SK-N-SH (cell line): ENCODE results near the gene MICAL1. TPM values are rescaled to one million over a fixed set of nuclear protein-coding genes. Genes with fewer than 3 reads are reported as not detected.

ENCODE experiments used
- CTCF ChIA-PET: fragments of 300-600, 350-600 bp; formaldehyde crosslinking; extraction: SDS; loops from one replicate; lab custom pipeline; 2021; lab: Yijun Ruan, JAX
- POLR2A ChIA-PET: fragments of 350-600 bp; sonication (Branson Sonifier 250); formaldehyde crosslinking; extraction: SDS; loops from one replicate; lab custom pipeline; 2020; ENCODE audit warnings: antibody characterized with exemption, inconsistent platforms; lab: Yijun Ruan, JAX
- DNase-seq: peaks from one replicate; pipeline ENCODE4 v3.0.0; 2012
- H2AFZ ChIP-seq: fragments of 200-600 bp; sonication (generic); 2 replicates; pipeline ENCODE4 v1.8.1; 2016; ENCODE audit warnings: antibody characterized with exemption, mild to moderate bottlenecking, low read depth
- H3F3A ChIP-seq: fragments of 200-600 bp; sonication (generic); replicated peaks from 2 replicates; pipeline ENCODE3; 2016; ENCODE audit warnings: antibody characterized with exemption, mild to moderate bottlenecking; ENCODE audit not compliant: insufficient read depth
- H3K27ac ChIP-seq, 2 experiments: fragments of 200-500 bp in 1 of 2; fragments of 200-600 bp in 1 of 2; sonication (Bioruptor generic) in 1 of 2; sonication (generic), shearing (Covaris generic) in 1 of 2; 2 replicates each; pipeline versions ENCODE4 v1.5.1 to v1.6.1; 2014 to 2016; ENCODE audit warnings: low read depth in 2 of 2, inconsistent platforms in 1 of 2, low read length in 1 of 2, mild to moderate bottlenecking in 1 of 2, mixed read lengths in 1 of 2
- H3K27me3 ChIP-seq: fragments of 200-600 bp; sonication (generic), shearing (Covaris generic); 2 replicates; pipeline ENCODE4 v1.6.1; 2016; ENCODE audit warnings: mixed run types; ENCODE audit not compliant: insufficient read depth
- H3K36me3 ChIP-seq, 2 experiments: fragments of 200-500 bp in 1 of 2; fragments of 200-600 bp in 1 of 2; sonication (Bioruptor generic) in 1 of 2; sonication (generic) in 1 of 2; replicated peaks in 1 of 2; 2 replicates each; pipeline versions ENCODE3 to v1.5.1; 2014 to 2016; ENCODE audit warnings: low read length in 1 of 2, mild to moderate bottlenecking in 1 of 2; ENCODE audit not compliant: insufficient read depth in 2 of 2, control insufficient read depth in 1 of 2
- H3K4me1 ChIP-seq, 2 experiments: fragments of 200-500 bp in 1 of 2; fragments of 200-600 bp in 1 of 2; sonication (Bioruptor generic) in 1 of 2; sonication (generic), shearing (Covaris generic) in 1 of 2; 2 replicates each; pipeline versions ENCODE4 v1.5.1 to v1.6.1; 2014 to 2016; ENCODE audit warnings: low read depth in 1 of 2, low read length in 1 of 2, mixed run types in 1 of 2; ENCODE audit not compliant: insufficient read depth in 2 of 2, control insufficient read depth in 1 of 2
- H3K4me2 ChIP-seq: fragments of 200-600 bp; sonication (generic), shearing (Covaris generic); 2 replicates; pipeline ENCODE4 v1.6.1; 2017; ENCODE audit warnings: mixed run types
- H3K4me3 ChIP-seq, 2 experiments: fragments of 200-500 bp in 1 of 2; fragments of 200-600 bp in 1 of 2; sonication (Bioruptor generic) in 1 of 2; sonication (generic), shearing (Covaris generic) in 1 of 2; 2 replicates each; pipeline versions ENCODE4 v1.5.1 to v1.8.1; 2014 to 2016; ENCODE audit warnings: low read depth in 2 of 2, inconsistent platforms in 1 of 2, low read length in 1 of 2, mild to moderate bottlenecking in 1 of 2, mixed read lengths in 1 of 2, moderate library complexity in 1 of 2
- H3K79me2 ChIP-seq: fragments of 200-600 bp; sonication (generic); 2 replicates; pipeline ENCODE4 v1.8.1; 2017; ENCODE audit warnings: mild to moderate bottlenecking; ENCODE audit not compliant: insufficient read depth
- H3K9ac ChIP-seq: fragments of 200-600 bp; sonication (generic); 2 replicates; pipeline ENCODE4 v1.6.1; 2017; ENCODE audit warnings: mixed run types
- H3K9me2 ChIP-seq: fragments of 200-600 bp; sonication (generic); 2 replicates; pipeline ENCODE4 v1.6.1; 2017; ENCODE audit warnings: mixed run types
- H3K9me3 ChIP-seq: fragments of 200-600 bp; sonication (generic); 2 replicates; pipeline ENCODE4 v1.6.1; 2017; ENCODE audit warnings: mixed run types, mild to moderate bottlenecking, moderate library complexity
- H4K20me1 ChIP-seq: fragments of 200-600 bp; sonication (generic); 2 replicates; pipeline ENCODE4 v1.6.1; 2017; ENCODE audit warnings: mild to moderate bottlenecking, mixed run types; ENCODE audit not compliant: insufficient read depth
- CHD2 ChIP-seq: fragments of 150-350 bp; IDR thresholded peaks from 2 replicates; pipeline ENCODE4 v1.6.1; 2018; ENCODE audit warnings: low read length; ENCODE audit not compliant: partially characterized antibody
- ELF1 ChIP-seq: IDR thresholded peaks from 2 replicates; pipeline ENCODE4 v1.4.0; 2012
- EP300 ChIP-seq, 2 experiments: IDR thresholded peaks; 2 replicates each; pipeline versions ENCODE4 v1.4.0 to v1.6.1; 2012; ENCODE audit warnings: borderline replicate concordance in 1 of 2, low read depth in 1 of 2, low read length in 1 of 2
- EZH2phosphoT487 ChIP-seq: fragments of 200-600 bp; sonication (generic); IDR thresholded peaks from 2 replicates; pipeline ENCODE4 v1.6.1; 2017; ENCODE audit warnings: low read depth, mixed run types, mild to moderate bottlenecking, antibody characterized with exemption, moderate library complexity, borderline replicate concordance
- FOSL2 ChIP-seq: IDR thresholded peaks from 2 replicates; pipeline ENCODE4 v1.4.0; 2012; ENCODE audit warnings: low read depth, mild to moderate bottlenecking, moderate library complexity, borderline replicate concordance
- FOXM1 ChIP-seq: IDR thresholded peaks from 2 replicates; pipeline ENCODE4 v1.4.0; 2012; ENCODE audit warnings: low read depth, mild to moderate bottlenecking
- GABPA ChIP-seq: IDR thresholded peaks from 2 replicates; pipeline ENCODE4 v1.4.0; 2012; ENCODE audit warnings: low read depth, mild to moderate bottlenecking
- GATA2 ChIP-seq: sonication (generic); formaldehyde crosslinking; IDR thresholded peaks from 2 replicates; pipeline ENCODE4 v1.5.0; 2020; ENCODE audit warnings: mild to moderate bottlenecking, missing genetic modification reagents
- MEF2A ChIP-seq: IDR thresholded peaks from 2 replicates; pipeline ENCODE4 v1.4.0; 2012; ENCODE audit warnings: low read depth, borderline replicate concordance
- NFIC ChIP-seq: IDR thresholded peaks from 2 replicates; pipeline ENCODE4 v1.4.0; 2012; ENCODE audit warnings: borderline replicate concordance
- NRF1 ChIP-seq: IDR thresholded peaks from 2 replicates; pipeline ENCODE4 v1.6.1; 2012; ENCODE audit warnings: low read depth, mild to moderate bottlenecking, low read length
- RFX5 ChIP-seq: IDR thresholded peaks from 2 replicates; pipeline ENCODE4 v1.6.1; 2012; ENCODE audit warnings: mild to moderate bottlenecking, improper control_type of control experiment, low read length
- TEAD4 ChIP-seq: IDR thresholded peaks from 2 replicates; pipeline ENCODE4 v1.4.0; 2012; ENCODE audit warnings: mild to moderate bottlenecking, borderline replicate concordance; ENCODE audit not compliant: insufficient read depth
- YY1 ChIP-seq: IDR thresholded peaks from 2 replicates; pipeline ENCODE4 v1.4.0; 2012; ENCODE audit warnings: low read depth, mild to moderate bottlenecking
- WGBS: methylation state at CpG from one replicate; pipeline ENCODE4 v1.1.6; 2017; ENCODE audit warnings: low lambda C conversion rate; 5-methylcytosine and 5-hydroxymethylcytosine counted together
- polyA plus RNA-seq, 3 experiments: library from polyadenylated mRNA; depleted of rRNA; stranded (reverse); fragments of >200 nt; gene quantifications; 2 replicates each; pipeline ENCODE4 v1.2.3, GENCODE V29; 2012
- TF ChIP-seq, protein P1 (sequence below): IDR thresholded peaks from 2 replicates; pipeline ENCODE4 v1.4.0; 2012; ENCODE audit warnings: low read depth, borderline replicate concordance
- TF ChIP-seq, protein P2 (sequence below): IDR thresholded peaks from 2 replicates; pipeline ENCODE4 v1.4.0; 2012; ENCODE audit warnings: low read depth
- TF ChIP-seq, protein P3 (sequence below): IDR thresholded peaks from 2 replicates; pipeline ENCODE4; 2012
- TF ChIP-seq, protein P4 (sequence below): fragments of 150-350 bp; IDR thresholded peaks from 2 replicates; pipeline ENCODE4 v1.6.1; 2016; ENCODE audit warnings: mild to moderate bottlenecking, low read depth, low read length

MICAL1 gene
- polyA plus RNA-seq, 1 of the 3 experiments (the other 2 are of a cell fraction), result 45.6 TPM

DNA sequence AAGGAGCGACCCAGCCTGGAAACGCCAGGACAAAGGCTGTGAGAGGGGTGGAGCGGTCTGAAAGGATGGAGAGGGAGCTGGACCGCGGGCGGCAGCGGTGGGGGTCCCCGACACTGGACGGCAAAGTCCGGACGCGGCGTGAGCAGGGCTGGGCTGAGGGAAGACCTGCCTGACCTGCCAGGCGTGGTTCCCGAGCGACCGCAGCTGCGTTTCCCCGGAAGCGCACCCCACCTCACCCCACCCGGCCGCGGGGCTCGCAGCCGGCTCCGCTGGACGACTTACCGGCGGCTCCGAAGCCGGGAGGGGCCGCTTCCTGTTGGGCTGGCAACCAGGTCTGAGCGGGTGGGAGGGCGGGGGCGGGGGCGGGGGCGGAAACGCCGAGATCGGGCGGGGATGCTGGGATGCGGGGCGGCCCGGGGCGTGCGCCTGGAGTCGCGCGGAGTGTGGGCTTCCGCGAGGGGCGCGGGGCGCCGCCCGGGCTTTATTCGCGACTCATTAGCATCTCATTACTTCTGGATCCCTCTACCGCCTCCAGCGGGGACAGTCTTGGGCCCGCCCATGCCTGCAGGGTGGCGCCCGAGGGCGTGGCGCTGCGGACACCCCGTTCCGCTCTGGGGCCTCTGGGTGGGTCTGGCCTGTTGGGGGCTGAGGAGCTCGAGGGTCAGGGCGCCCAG lies at the start of gene MICAL1 (continued):
- TF ChIP-seq GABPA (peak; percentile 49; the same call in 1 of the 2 replicates), EP300 (IDR thresholded peaks at IDR 0.05; ENCODE audit: borderline replicate concordance in 1 of 2, low read depth in 1 of 2, low read length in 1 of 2) (no peak), RFX5 (no peak), NRF1 (no peak), TEAD4 (no peak), CHD2 (no peak), FOSL2 (no peak)
- TF ChIP-seq, protein P1, sequence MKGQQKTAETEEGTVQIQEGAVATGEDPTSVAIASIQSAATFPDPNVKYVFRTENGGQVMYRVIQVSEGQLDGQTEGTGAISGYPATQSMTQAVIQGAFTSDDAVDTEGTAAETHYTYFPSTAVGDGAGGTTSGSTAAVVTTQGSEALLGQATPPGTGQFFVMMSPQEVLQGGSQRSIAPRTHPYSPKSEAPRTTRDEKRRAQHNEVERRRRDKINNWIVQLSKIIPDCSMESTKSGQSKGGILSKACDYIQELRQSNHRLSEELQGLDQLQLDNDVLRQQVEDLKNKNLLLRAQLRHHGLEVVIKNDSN, result no peak
- TF ChIP-seq, protein P2, sequence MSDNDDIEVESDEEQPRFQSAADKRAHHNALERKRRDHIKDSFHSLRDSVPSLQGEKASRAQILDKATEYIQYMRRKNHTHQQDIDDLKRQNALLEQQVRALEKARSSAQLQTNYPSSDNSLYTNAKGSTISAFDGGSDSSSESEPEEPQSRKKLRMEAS, result 0 out of 2 replicates have a peak, but pooled peaks have one; percentile 31
- TF ChIP-seq, protein P3, sequence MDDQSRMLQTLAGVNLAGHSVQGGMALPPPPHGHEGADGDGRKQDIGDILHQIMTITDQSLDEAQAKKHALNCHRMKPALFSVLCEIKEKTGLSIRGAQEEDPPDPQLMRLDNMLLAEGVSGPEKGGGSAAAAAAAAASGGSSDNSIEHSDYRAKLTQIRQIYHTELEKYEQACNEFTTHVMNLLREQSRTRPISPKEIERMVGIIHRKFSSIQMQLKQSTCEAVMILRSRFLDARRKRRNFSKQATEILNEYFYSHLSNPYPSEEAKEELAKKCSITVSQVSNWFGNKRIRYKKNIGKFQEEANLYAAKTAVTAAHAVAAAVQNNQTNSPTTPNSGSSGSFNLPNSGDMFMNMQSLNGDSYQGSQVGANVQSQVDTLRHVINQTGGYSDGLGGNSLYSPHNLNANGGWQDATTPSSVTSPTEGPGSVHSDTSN, result 0 out of 2 replicates have a peak, but pooled peaks have one; percentile 7
- TF ChIP-seq, all 33 proteins: peak for 8

DNA sequence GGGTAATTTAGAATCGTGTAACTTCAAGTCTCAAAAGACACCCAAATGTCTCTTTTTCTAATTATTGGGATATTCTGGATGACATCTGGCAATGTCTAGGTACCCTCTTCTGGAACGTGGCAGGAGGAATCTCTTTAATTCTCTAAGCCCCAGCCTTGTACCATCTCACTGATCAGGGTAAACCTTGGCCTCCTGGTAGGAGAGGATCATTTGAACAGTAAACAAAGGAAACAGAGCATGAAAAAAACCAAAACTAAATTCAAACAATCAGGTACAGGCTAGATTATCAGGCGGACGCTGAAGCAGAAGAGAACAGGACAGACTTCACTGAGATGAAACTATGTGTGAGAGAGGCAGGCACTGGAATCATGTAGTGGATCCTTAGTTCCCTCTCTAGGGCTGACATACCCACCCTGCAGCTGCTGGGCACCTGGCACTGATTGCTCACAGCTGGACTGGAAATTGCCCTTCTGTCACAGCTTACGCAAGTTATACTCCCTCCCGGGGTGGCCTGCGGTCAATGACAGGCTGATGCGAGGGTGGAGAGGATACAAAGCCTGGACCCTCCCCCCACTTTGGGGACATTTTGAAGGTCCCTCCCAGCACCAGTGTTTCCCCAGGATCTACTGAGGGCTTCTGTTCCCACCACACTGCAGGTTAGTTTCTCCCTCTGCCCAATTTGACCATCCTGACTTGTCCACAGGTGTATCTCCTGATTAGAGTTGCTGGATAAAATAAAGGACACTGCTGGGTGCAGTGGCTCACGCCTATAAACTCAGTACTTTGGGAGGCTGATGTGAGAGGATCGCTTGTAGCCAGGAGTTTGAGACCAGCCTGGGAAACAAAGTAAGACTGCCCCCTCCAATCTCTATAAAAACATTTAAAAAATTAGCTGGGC lies 48.0 kb upstream of the MICAL1 start:
- DNase-seq, result no peak
- POLR2A ChIA-PET, result no interaction called here
- Histone ChIP-seq H3K9me2 (no peaks in the 10 kb centered on the region), H3F3A (no peaks in the 10 kb centered on the region), H3K36me3 (no peaks in the 10 kb centered on the region), H4K20me1 (no peaks in the 10 kb centered on the region), H3K4me3 (no peak overlapping the region), H2AFZ (no peak overlapping the region), H3K27ac (no peak overlapping the region), H3K9ac (no peak overlapping the region), H3K27me3 (no peaks in the 10 kb centered on the region), H3K9me3 (no peaks in the 10 kb centered on the region), H3K79me2 (no peaks in the 10 kb centered on the region), H3K4me1 (no peaks in the 10 kb centered on the region), H3K4me2 (no peak overlapping the region)
- 47% methylated on average over 7 of the region's 10 CpGs for WGBS
- TF ChIP-seq ELF1 (no peak), MEF2A (no peak), FOSL2 (no peak), YY1 (no peak), RFX5 (no peak), CHD2 (no peak), EZH2phosphoT487 (no peak), GATA2 (CRISPR knock-in tag) (no peak), NFIC (no peak), EP300 (IDR thresholded peaks at IDR 0.05; ENCODE audit: borderline replicate concordance in 1 of 2, low read depth in 1 of 2, low read length in 1 of 2) (no peak), NRF1 (no peak), FOXM1 (no peak)
- TF ChIP-seq, protein P3, result no peak
- TF ChIP-seq, protein P4, sequence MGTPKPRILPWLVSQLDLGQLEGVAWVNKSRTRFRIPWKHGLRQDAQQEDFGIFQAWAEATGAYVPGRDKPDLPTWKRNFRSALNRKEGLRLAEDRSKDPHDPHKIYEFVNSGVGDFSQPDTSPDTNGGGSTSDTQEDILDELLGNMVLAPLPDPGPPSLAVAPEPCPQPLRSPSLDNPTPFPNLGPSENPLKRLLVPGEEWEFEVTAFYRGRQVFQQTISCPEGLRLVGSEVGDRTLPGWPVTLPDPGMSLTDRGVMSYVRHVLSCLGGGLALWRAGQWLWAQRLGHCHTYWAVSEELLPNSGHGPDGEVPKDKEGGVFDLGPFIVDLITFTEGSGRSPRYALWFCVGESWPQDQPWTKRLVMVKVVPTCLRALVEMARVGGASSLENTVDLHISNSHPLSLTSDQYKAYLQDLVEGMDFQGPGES, result no peak
- CTCF ChIA-PET, result interaction anchor here (1.5 kb wide), 1 partner anchor 202 kb away, joined by 4 read pairs; no protein-coding TSS in a partner anchor
